Loucy (cell line): Measurements from ENCODE around the gene SLC16A10.

Source experiments
- CTCF ChIP-seq: fragments of 200-600 bp; sonication (generic); conservative IDR thresholded peaks from 2 replicates; pipeline ENCODE4 v1.5.1; 2014; ENCODE audit warnings: mild to moderate bottlenecking, antibody characterized with exemption, low read length
- EZH2phosphoT487 ChIP-seq: fragments of 200-600 bp; IDR thresholded peaks from 2 replicates; pipeline ENCODE4 v1.6.1; 2018; ENCODE audit warnings: antibody characterized with exemption, mild to moderate bottlenecking, moderate library complexity, borderline replicate concordance

DNA sequence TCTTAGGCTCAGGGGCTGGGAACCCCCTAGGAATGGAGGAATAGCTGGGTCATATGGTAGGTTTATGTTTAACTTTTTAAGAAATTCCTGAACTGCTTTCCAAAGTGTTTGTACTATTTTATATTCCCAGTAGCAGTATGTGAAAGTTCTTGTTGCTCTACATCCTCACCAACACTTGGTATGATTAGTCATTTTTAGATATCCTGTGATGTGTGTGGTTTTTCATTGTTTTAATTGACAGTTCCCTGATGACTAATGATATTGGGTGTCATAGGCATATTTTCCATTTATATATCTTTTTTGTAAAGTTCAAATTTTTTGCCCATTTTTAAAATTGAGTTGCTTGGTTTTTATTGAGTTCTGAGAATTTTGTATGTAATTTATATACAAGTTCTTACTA, 72.3 kb downstream of the SLC16A10 start:
- TF ChIP-seq CTCF (no peak), EZH2phosphoT487 (no peak)
